HFF-Myc (cell line): ENCODE data around the gene TPO.

Experiments used
- DNase-seq: peaks from one replicate; pipeline ENCODE4 v3.0.0-alpha.2; 2011; ENCODE audit warnings: low read depth; ENCODE audit errors: extremely low read depth
- H3K4me3 ChIP-seq: replicated peaks from 2 replicates; pipeline ENCODE4 v1.5.1; 2011; ENCODE audit warnings: low read depth, mild to moderate bottlenecking, control low read depth, low read length
- CTCF ChIP-seq: IDR thresholded peaks from 2 replicates; pipeline ENCODE4 v1.5.1; 2012; ENCODE audit warnings: mild to moderate bottlenecking, low read depth, low read length, control low read depth; ENCODE audit errors: missing control alignments

Gene TPO

GRCh38 chr2:1550658-1551316 is 137.5 kb downstream of the TPO start:
- DNase-seq = no peak
- H3K4me3 ChIP-seq = no peak overlapping the region
- peak; percentile 88 for TF ChIP-seq CTCF

GRCh38 chr2:1551905-1552304 is 138.6 kb downstream of the TPO start:
- DNase-seq = no peak
- no peak for TF ChIP-seq CTCF
- no peak overlapping the region for H3K4me3 ChIP-seq

GRCh38 chr2:1552611-1553010 is 139.3 kb downstream of the TPO start:
- TF ChIP-seq CTCF = no peak
- no peak for DNase-seq
- no peak overlapping the region for H3K4me3 ChIP-seq

GRCh38 chr2:1553671-1554295 is 140.5 kb downstream of the TPO start:
- no peak overlapping the region for H3K4me3 ChIP-seq
- DNase-seq = no peak
- TF ChIP-seq CTCF = peak; percentile 34

GRCh38 chr2:1556286-1556685 is 143.0 kb downstream of the TPO start:
- DNase-seq = no peak
- H3K4me3 ChIP-seq = no peak overlapping the region
- no peak for TF ChIP-seq CTCF

GRCh38 chr2:1556776-1557466 is 143.7 kb downstream of the TPO start:
- no peak for TF ChIP-seq CTCF
- no peak overlapping the region for H3K4me3 ChIP-seq
- no peak for DNase-seq
